Urinary bladder (tissue), 4 donors: ENCODE measurements around the gene ARHGAP26. TPM values are rescaled to one million over a fixed set of nuclear protein-coding genes. Genes with fewer than 3 reads are reported as not detected.

Experiments
- DNase-seq: peaks from one replicate; pipeline ENCODE4 v3.0.0-alpha.2; 2015; ENCODE audit errors: extremely low spot score
- H3K27ac ChIP-seq: one replicate; pipeline ENCODE4 v1.5.1; 2013; ENCODE audit warnings: low read depth, mild to moderate bottlenecking, moderate library complexity
- H3K36me3 ChIP-seq: one replicate; pipeline ENCODE4 v1.6.1; 2013; ENCODE audit warnings: mild to moderate bottlenecking, moderate library complexity; ENCODE audit not compliant: insufficient read depth
- H3K4me1 ChIP-seq: one replicate; pipeline ENCODE4 v1.6.1; 2013; ENCODE audit warnings: mild to moderate bottlenecking, moderate library complexity; ENCODE audit not compliant: insufficient read depth
- H3K4me3 ChIP-seq: one replicate; pipeline ENCODE4 v1.5.1; 2013; ENCODE audit warnings: low read depth, low read length
- WGBS: extraction: QIAGEN DNeasy Blood & Tissue Kit; methylation state at CpG from one replicate; pipeline ENCODE4 v1.1.7; 2013; 5-methylcytosine and 5-hydroxymethylcytosine counted together
- polyA plus RNA-seq: library from polyadenylated mRNA; stranded (reverse); fragments of 200-250 nt; gene quantifications from one replicate; pipeline ENCODE4 v1.2.3, GENCODE V29; 2013
- total RNA-seq: library from RNA; depleted of rRNA; stranded (reverse); fragments of >200 nt; gene quantifications from one replicate; pipeline ENCODE4 v1.2.3, GENCODE V29; 2014
- donor health status: healthy with polysubstance abuse.
- donor health status: healthy.

The ARHGAP26 gene
- total and polyA plus RNA-seq, 2 donors, result 5.7 to 54.2 TPM

DNA sequence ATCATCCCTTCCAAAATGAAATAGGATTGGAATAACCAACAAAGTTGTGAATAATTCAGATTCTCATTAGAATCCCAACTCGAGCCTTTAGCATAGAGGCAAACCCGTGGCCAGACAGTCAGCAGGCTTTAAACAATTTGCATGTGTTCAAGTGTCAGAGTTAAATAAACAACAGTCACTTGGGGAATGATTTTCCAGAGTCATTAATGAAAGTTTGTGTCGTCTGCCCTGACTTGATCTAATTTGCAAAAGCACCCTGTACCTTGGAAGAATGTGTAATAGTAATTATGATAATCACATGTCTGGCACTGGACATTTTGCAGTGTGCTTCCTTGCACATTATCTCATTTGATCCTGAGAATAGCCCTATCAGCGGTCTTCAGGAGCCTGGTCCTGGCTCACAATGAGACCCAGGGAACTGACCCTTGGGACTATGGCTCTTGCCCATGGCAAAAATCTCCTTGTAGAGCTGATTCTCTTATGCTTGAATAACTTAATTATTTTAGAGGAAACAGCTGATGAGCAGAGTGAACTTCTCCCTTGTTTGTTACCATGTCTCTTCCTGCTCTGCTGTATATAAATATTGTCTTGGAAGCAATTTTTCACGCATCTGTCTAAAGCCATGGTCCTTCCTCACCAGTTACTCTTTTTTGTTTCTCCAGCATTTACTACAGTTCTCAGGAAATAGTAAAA is 360.6 kb downstream of the ARHGAP26 start:
- Histone ChIP-seq H3K36me3 (no peaks in the 10 kb centered on the region), H3K4me1 (no peaks in the 10 kb centered on the region), H3K4me3 (no peak overlapping the region), H3K27ac (no peak overlapping the region)
- DNase-seq, result no peak
- 76% methylated on average over 5 of the region's 5 CpGs for WGBS

DNA sequence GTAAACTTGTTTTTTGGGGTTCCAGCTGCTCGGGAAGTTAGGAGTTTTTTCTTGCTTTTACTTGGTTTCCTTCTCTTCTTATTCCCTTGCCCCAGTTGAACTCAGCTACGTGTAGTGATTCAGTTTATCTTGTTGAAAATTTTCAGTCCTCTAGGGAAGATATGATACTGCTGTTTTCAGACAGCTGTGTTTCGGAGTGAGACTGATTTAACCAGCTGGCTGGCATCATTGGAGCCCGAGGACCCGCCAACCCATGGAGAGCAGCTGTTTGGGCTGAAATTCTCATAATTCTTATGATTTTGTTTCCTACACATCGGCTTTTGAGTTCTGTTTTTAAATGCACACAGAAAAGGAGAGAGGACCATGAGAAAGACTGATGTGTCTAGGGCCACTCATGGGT is 361.8 kb downstream of the ARHGAP26 start:
- 61% methylated on average over 6 of the region's 6 CpGs for WGBS
- Histone ChIP-seq H3K27ac (no peak overlapping the region), H3K4me3 (no peak overlapping the region), H3K4me1 (no peaks in the 10 kb centered on the region), H3K36me3 (no peaks in the 10 kb centered on the region)
- DNase-seq, result no peak

DNA sequence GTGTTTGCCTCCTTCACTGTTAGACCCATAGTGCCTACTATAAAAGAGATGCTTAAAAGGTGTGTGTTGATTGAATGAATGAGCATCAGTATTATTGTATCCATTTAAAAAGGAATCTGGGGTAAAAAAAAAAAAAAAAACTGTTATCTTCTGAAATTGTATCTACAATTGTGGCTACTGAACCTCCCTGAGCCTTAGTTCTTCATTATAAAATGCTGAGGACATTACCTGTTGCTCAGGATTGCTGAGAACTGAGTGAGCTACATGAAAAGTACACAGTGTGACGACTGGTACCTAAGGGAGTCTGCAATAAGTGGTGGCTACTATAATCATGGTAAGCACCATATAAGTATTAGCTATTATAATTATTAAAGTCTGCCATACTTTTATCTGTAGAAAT is 362.6 kb downstream of the ARHGAP26 start:
- Histone ChIP-seq H3K36me3 (no peaks in the 10 kb centered on the region), H3K27ac (no peak overlapping the region), H3K4me3 (no peak overlapping the region), H3K4me1 (no peaks in the 10 kb centered on the region)
- 96% methylated on average over 1 of the region's 1 CpG for WGBS
- no peak for DNase-seq

DNA sequence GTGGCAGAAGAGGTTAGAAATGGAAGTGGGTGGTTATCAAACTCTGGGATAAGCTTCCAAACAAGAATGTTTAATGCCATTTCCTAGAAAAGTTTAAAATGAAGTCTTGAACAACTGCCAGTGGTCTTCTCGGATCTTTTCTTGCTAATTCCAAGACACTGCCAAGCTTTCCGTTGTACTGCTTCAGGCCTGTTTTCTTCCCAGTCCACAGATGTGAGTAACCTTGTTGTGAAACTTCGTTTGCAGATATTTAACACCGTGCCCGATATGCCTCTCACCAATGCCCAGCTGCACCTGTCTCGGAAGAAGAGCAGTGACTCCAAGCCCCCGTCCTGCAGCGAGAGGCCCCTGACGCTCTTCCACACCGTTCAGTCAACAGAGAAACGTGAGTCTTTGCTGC is 363.5 kb downstream of the ARHGAP26 start:
- H3K4me3 ChIP-seq, result no peak overlapping the region
- no peaks in the 10 kb centered on the region for H3K4me1 ChIP-seq
- no peak overlapping the region for H3K27ac ChIP-seq
- WGBS, result 76% methylated on average over 11 of the region's 11 CpGs
- no peak for DNase-seq
- no peaks in the 10 kb centered on the region for H3K36me3 ChIP-seq

DNA sequence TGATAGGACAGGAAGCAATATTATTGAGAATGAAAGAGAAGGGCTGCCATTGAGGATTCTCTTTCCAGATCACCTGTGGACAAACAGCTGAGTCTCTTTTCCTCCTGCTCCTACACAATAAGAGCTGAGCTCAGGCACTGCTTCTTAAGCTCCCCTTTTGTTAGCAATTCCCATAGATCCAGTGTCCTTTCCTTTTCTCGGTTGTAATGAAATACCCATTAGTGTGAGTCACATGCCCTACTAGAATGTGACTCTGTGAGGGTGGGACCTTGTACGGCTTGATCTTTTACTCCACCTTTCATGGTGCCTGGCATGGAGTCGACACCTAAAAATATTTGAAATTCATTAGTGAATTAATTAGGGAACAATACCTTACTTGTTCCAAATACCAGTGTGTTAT is 364.1 kb downstream of the ARHGAP26 start:
- DNase-seq, result no peak
- H3K27ac ChIP-seq, result no peak overlapping the region
- no peaks in the 10 kb centered on the region for H3K4me1 ChIP-seq
- no peaks in the 10 kb centered on the region for H3K36me3 ChIP-seq
- WGBS, result 89% methylated on average over 3 of the region's 3 CpGs
- no peak overlapping the region for H3K4me3 ChIP-seq

DNA sequence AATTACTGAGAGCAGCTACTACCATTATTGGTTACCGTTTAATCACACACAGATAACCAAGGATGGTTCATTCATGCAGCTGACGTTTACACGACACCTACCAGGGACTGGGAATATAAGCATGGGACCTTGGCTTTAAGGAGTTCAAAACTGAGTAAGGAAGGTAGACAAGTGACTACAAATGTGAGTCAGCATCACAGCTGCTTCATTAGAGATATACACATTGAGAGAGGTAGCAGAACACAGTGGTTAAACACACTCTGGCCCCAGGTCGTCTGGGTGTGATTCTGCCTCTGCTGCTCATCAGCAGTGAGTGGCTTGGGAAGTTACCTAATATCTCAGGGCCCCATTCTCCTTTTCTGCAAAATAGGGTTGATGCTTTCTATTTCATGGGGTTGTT is 364.7 kb downstream of the ARHGAP26 start:
- DNase-seq, result no peak
- Histone ChIP-seq H3K36me3 (no peaks in the 10 kb centered on the region), H3K4me1 (no peaks in the 10 kb centered on the region), H3K27ac (no peak overlapping the region), H3K4me3 (no peak overlapping the region)
- WGBS, result 94% methylated on average over 4 of the region's 4 CpGs

DNA sequence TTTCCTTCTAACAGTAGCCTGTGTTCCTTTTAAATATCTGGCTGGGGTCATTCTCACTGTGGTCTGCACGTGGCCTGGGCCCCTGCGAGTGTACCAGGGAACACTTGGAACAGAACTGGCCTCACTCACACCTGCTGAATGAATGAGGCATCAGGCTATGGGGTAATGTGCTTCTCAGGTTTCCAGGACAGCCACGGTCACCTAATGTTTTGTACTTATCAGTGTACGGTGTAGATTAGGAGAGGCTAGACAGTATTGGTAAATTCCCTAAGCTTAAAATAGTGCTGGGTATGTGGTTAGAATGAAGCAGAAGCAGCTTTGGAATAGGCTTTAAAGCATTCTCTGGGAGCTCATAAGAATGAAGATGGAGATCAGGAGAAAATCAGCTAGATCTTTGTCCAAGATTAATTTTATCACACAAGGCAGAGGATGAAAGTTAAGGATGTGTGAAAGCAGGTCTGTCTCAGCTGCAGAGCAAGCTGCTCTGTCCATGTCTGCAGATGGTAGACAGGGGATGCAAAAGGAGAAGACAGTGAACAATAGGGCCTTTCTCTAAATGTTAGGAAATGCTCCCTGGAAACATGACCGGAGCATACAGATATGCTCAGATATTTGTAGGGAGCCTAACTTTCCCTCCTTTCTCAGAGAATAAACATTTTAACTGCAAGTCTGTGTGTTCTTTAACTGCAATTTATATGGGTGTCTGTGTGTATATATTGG is 365.8 kb downstream of the ARHGAP26 start:
- peaks cover 1% of the 10 kb centered on the region for H3K4me1 ChIP-seq
- no peak for DNase-seq
- H3K4me3 ChIP-seq, result no peak overlapping the region
- no peaks in the 10 kb centered on the region for H3K36me3 ChIP-seq
- H3K27ac ChIP-seq, result no peak overlapping the region
- WGBS, result 89% methylated on average over 5 of the region's 5 CpGs

DNA sequence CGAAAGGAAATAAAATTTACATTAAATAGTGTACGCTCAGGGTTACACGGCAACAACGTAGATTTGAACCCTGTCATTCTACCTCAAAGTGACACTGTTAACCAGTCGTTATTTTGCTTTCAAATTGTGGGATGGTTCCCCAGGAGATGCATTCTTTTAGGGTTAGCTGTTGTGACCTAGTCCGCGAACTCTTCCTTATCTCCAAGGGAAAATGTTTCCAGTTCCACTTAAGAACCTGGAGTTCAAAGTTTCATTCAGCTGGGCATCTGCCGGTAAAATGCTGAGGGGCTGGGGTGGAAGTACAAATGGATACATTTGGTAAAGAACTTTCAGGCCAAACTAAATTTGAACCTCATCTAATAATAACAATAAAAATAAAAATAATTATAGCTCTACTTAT is 368.7 kb downstream of the ARHGAP26 start:
- H3K27ac ChIP-seq, result no peak overlapping the region
- DNase-seq, result no peak
- no peaks in the 10 kb centered on the region for H3K36me3 ChIP-seq
- H3K4me3 ChIP-seq, result no peak overlapping the region
- WGBS, result 80% methylated on average over 8 of the region's 8 CpGs
- H3K4me1 ChIP-seq, result peaks cover 1% of the 10 kb centered on the region

DNA sequence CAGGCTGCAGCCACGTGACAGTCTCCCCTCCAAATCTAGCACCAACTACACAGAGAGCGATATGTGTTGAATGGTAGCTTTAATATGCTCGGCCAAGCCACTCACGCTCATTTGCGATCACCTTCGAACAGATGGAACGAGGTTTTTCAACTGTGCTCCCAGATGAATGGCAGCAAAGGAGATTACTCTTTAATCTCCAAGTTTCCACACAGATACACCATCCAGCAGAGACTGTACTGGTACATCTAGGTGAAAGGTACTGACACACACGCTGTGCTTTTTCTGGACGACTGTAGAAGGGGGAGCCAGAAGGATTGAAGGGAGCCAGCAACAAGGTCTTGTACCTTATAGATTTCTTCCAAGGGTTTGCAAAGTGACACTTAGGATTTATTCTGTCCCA is 369.4 kb downstream of the ARHGAP26 start:
- no peak for DNase-seq
- H3K36me3 ChIP-seq, result no peaks in the 10 kb centered on the region
- H3K4me1 ChIP-seq, result peaks cover 1% of the 10 kb centered on the region
- no peak overlapping the region for H3K4me3 ChIP-seq
- no peak overlapping the region for H3K27ac ChIP-seq
- WGBS, result 96% methylated on average over 9 of the region's 9 CpGs

DNA sequence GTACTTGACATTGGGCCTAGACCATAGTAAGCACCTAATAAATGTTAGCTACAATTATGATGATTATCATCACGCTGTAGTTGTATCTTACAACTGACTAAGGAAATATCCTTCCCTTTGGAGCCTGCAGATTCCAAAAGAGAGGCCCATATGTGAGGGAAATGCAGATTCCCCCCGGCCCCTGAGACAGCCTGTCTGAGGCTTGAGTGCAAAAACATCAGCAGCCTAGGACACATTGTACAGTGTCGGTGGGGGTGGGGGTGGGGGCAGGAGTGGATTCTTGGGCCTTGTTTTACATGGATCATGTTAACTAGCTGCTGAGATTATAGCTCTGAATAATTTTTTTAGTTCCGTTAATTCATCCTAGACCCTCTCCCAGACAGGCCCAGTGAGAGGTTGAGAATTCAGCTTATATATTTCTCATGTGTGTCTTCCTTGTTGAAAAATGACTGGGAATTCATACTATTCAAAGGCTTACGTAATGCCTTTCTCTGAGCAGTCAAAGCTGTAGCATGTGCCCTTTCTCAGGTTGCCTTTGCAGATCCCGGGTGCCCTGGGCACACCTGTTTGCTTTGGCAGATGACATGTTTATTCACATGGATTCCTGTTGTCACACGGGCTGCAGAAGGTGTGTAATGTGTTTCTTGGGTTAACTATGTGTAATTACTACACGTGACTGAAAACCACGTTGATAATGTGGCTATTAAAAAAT is 370.5 kb downstream of the ARHGAP26 start:
- Histone ChIP-seq H3K4me3 (no peak overlapping the region), H3K4me1 (peaks cover 1% of the 10 kb centered on the region), H3K36me3 (no peaks in the 10 kb centered on the region), H3K27ac (no peak overlapping the region)
- WGBS, result 88% methylated on average over 9 of the region's 9 CpGs
- no peak for DNase-seq

DNA sequence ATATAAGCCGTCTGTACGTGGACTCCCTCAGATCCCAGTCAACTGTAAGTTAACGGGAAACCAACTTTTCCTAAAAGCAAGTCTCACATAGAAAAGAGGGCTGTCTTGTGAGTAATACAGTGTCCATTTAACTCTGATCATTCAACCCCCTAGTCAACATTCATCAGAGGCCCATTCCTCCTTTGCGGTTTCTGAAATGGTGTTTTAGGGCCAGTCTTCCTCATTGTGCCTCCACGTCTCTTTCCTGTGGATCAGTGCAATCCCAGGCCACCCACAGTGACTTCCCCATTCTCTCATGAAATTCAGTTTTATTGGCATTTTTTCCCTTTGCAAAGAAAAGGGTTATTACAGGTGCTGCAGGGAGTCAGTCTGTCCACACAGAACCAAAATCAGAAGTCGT is 371.5 kb downstream of the ARHGAP26 start:
- WGBS, result 87% methylated on average over 6 of the region's 6 CpGs
- Histone ChIP-seq H3K36me3 (no peaks in the 10 kb centered on the region), H3K4me1 (peaks cover 1% of the 10 kb centered on the region), H3K4me3 (no peak overlapping the region), H3K27ac (no peak overlapping the region)
- no peak for DNase-seq

DNA sequence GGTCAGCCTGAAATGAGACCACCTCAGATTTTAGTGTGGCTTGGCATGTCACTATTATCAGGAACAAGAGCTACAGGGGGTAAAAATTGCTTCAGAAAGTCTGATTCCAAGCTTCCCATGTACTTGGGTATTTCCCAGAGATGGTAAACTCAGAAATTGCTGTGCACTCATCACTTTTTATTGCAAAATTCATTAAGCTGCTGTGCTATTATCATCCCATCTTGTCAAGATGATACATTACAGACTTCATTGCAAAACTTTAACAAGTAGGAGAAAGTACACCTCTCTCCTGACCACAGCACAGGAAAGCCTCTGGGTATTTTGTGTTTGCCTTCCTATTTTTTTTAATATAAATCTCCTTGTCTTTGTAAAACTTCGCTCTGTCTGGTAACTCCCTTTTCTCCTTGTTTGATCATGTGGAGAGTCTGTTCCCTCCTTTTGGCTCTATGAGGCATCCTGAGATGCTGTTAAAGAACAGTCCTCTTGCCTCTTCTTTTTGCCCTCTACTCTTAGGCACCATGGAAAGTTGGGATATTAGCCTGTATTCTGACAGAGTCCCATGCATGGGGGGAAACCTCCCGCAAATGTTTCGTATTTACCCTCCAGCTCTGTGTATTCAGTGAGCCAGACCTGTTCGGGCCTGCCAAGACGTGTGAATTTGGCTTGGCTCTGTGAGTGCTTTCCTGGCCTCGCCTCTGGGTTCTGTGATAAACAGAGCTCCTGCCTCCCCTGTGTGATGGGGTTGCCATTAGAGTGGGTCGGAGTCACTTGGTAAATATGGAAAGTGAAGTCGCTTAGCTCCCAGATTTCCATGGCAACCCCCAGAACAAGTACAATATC is 372.6 kb downstream of the ARHGAP26 start:
- Histone ChIP-seq H3K27ac (peak overlapping the region; percentile 55), H3K4me1 (peaks cover 1% of the 10 kb centered on the region), H3K36me3 (no peaks in the 10 kb centered on the region), H3K4me3 (no peak overlapping the region)
- DNase-seq, result peak; percentile 50
- 39% methylated on average over 8 of the region's 8 CpGs for WGBS

DNA sequence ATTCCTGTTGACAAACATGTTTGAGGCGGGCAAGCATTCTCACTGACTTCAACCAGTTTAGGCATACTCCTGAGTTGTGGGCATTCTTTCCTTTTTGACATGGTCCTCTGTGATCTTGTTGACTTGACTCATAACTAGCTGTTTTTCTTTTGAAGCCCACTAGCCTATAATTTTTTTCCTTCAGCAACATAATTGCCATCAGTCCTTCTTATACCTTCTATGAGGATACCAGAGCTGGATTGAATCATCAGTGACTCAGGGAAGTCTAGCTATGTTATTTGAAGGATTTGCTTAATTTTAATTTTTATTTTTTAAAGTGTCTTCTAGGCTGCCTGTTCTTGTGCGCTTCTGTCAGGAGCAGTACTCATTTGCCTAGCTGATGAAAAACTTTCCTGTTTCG is 373.8 kb downstream of the ARHGAP26 start:
- WGBS, result 97% methylated on average over 3 of the region's 3 CpGs
- no peak overlapping the region for H3K4me3 ChIP-seq
- no peak overlapping the region for H3K27ac ChIP-seq
- DNase-seq, result no peak
- H3K4me1 ChIP-seq, result peaks cover 1% of the 10 kb centered on the region
- peaks cover 3% of the 10 kb centered on the region for H3K36me3 ChIP-seq
